Measurements from ENCODE around the gene TMEM120A. TPM values are rescaled to one million over a fixed set of nuclear protein-coding genes. Genes with fewer than 3 reads are reported as not detected.

TMEM120A gene
- total RNA-seq, 2 experiments from 2014 or later: 12.4 to 22.1 TPM

DNA sequence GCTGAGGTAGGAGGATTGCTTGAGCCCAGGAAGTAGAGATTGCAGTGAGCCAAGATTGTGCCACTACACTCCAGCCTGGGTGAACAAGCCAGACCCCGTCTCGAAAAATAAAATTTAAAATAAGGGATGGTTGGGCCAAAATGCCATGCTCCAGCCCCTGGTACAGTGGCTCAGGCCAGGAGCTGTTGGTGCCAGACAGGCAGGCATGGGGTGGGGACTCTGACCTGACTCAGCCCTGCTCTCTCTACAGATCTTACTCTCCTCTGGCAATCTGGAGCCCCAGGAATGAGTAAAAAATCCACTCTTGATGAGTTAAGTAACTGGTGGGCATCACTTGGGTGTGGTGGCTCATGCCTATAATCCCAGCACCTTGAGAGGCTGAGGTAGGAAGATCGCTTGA lies 8.4 kb upstream of the TMEM120A start:
- H3K79me2 ChIP-seq (ENCODE audit: insufficient read depth, low read depth, low read length): no peaks in the 10 kb centered on the region
- no peak for DNase-seq (ENCODE audit: low spot score)
- H3K4me1 ChIP-seq (ENCODE audit: insufficient read depth, low read length, poor library complexity, severe bottlenecking): no peaks in the 10 kb centered on the region
- H2AFZ ChIP-seq (ENCODE audit: low read length): no peak overlapping the region
- no peak for TF ChIP-seq EZH2phosphoT487 (IDR thresholded peaks at IDR 0.05; ENCODE audit: borderline replicate concordance, low read depth, low read length)
- TF ChIP-seq, protein P1, sequence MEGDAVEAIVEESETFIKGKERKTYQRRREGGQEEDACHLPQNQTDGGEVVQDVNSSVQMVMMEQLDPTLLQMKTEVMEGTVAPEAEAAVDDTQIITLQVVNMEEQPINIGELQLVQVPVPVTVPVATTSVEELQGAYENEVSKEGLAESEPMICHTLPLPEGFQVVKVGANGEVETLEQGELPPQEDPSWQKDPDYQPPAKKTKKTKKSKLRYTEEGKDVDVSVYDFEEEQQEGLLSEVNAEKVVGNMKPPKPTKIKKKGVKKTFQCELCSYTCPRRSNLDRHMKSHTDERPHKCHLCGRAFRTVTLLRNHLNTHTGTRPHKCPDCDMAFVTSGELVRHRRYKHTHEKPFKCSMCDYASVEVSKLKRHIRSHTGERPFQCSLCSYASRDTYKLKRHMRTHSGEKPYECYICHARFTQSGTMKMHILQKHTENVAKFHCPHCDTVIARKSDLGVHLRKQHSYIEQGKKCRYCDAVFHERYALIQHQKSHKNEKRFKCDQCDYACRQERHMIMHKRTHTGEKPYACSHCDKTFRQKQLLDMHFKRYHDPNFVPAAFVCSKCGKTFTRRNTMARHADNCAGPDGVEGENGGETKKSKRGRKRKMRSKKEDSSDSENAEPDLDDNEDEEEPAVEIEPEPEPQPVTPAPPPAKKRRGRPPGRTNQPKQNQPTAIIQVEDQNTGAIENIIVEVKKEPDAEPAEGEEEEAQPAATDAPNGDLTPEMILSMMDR (conservative IDR thresholded peaks at IDR 0.05; ENCODE audit: low read length): no peak
- H3K9me2 ChIP-seq (ENCODE audit: insufficient read depth, low read length): no peaks in the 10 kb centered on the region
- no TSS peak for BruUV-seq (replicated peaks)
- H3K4me2 ChIP-seq (ENCODE audit: low read length): no peak overlapping the region
- intact Hi-C loops (cut with micrococcal nuclease; ENCODE audit: unreplicated experiment): no loop called here
- ChIA-PET POLR2A (interaction anchor here (0.6 kb wide), 1 partner anchor 28 kb away, joined by 7 read pairs; no protein-coding TSS in a partner anchor), CTCF (ENCODE audit: unreplicated experiment) (no interaction called here)
- H3K27ac ChIP-seq (ENCODE audit: low read depth, low read length, poor library complexity, severe bottlenecking): no peak overlapping the region
- H3K4me3 ChIP-seq (ENCODE audit: low read depth, low read length, poor library complexity, severe bottlenecking): no peak overlapping the region
- H4K20me1 ChIP-seq (ENCODE audit: insufficient read depth, low read length): no peaks in the 10 kb centered on the region
- peaks cover 21% of the 10 kb centered on the region for H3K36me3 ChIP-seq (ENCODE audit: insufficient read depth, low read length)
- no peaks in the 10 kb centered on the region for H3K9me3 ChIP-seq (ENCODE audit: low read length)

DNA sequence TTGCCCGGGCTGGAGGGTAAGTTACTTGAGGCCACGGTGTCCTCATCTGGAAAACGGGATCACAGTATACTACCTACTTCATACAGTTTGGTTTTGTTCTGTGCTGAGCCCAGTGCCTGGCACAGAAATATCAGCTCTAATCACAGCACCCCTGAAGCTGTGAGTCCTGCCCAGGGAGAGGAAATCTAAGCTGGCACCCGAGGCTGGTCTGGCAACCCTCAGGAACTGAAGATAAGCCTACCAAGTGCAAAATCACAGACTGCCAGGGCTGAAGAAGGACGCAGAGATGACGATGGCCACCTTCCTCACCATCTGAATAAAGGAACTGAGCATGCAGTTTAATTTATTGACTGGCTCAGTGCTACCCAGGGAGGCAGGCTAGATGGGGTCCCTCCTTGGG lies 7.7 kb upstream of the TMEM120A start:
- intact Hi-C loops (cut with micrococcal nuclease; ENCODE audit: unreplicated experiment): no loop called here
- Histone ChIP-seq H3K4me1 (ENCODE audit: insufficient read depth, low read length, poor library complexity, severe bottlenecking) (no peaks in the 10 kb centered on the region), H3K4me2 (ENCODE audit: low read length) (no peak overlapping the region), H4K20me1 (ENCODE audit: insufficient read depth, low read length) (no peaks in the 10 kb centered on the region), H3K9me2 (ENCODE audit: insufficient read depth, low read length) (no peaks in the 10 kb centered on the region), H3K79me2 (ENCODE audit: insufficient read depth, low read depth, low read length) (no peaks in the 10 kb centered on the region), H3K4me3 (ENCODE audit: low read depth, low read length, poor library complexity, severe bottlenecking) (no peak overlapping the region), H3K36me3 (ENCODE audit: insufficient read depth, low read length) (peaks cover 21% of the 10 kb centered on the region), H2AFZ (ENCODE audit: low read length) (no peak overlapping the region), H3K9me3 (ENCODE audit: low read length) (no peaks in the 10 kb centered on the region), H3K27ac (ENCODE audit: low read depth, low read length, poor library complexity, severe bottlenecking) (no peak overlapping the region)
- no peak for TF ChIP-seq EZH2phosphoT487 (IDR thresholded peaks at IDR 0.05; ENCODE audit: borderline replicate concordance, low read depth, low read length)
- TF ChIP-seq, protein P1 (conservative IDR thresholded peaks at IDR 0.05; ENCODE audit: low read length): no peak
- ChIA-PET POLR2A (interaction anchor here (0.6 kb wide), 1 partner anchor 29 kb away, joined by 7 read pairs; no protein-coding TSS in a partner anchor), CTCF (ENCODE audit: unreplicated experiment) (no interaction called here)
- no peak for DNase-seq (ENCODE audit: low spot score)
- BruUV-seq (replicated peaks): no TSS peak

DNA sequence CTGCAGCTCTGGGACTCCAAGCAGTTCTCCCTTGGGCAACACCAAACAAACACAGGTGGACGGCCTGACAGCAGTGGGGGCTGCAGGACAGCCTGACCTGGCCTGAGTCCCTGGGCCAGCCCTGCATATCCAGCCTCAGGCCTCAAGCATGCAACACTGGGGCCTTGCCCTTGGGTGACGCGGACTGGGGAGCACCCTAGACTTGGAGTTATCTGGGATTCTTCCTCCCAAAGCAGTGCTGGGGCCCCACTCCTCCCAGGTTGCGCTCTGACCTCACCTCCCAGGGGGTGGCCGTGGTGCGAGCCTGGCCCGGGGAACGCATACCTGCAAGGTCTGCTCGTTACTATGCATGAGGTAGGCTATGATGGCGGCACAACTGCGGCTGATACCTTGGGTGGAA lies 6.2 kb upstream of the TMEM120A start:
- POLR2A ChIA-PET: no interaction called here
- intact Hi-C loops (cut with micrococcal nuclease; ENCODE audit: unreplicated experiment): no loop called here
- CTCF ChIA-PET (ENCODE audit: unreplicated experiment): no interaction called here

More for the DNA sequence above, 6.2 kb upstream of the TMEM120A start:
- Histone ChIP-seq H4K20me1 (ENCODE audit: insufficient read depth, low read length) (no peaks in the 10 kb centered on the region), H3K4me1 (ENCODE audit: insufficient read depth, low read length, poor library complexity, severe bottlenecking) (no peaks in the 10 kb centered on the region), H2AFZ (ENCODE audit: low read length) (no peak overlapping the region), H3K27ac (ENCODE audit: low read depth, low read length, poor library complexity, severe bottlenecking) (no peak overlapping the region), H3K4me2 (ENCODE audit: low read length) (no peak overlapping the region), H3K9me2 (ENCODE audit: insufficient read depth, low read length) (no peaks in the 10 kb centered on the region), H3K9me3 (ENCODE audit: low read length) (no peaks in the 10 kb centered on the region), H3K4me3 (ENCODE audit: low read depth, low read length, poor library complexity, severe bottlenecking) (no peak overlapping the region), H3K36me3 (ENCODE audit: insufficient read depth, low read length) (peaks cover 21% of the 10 kb centered on the region), H3K79me2 (ENCODE audit: insufficient read depth, low read depth, low read length) (no peaks in the 10 kb centered on the region)
- no TSS peak for BruUV-seq (replicated peaks)
- no peak for TF ChIP-seq EZH2phosphoT487 (IDR thresholded peaks at IDR 0.05; ENCODE audit: borderline replicate concordance, low read depth, low read length)
- TF ChIP-seq, protein P1 (conservative IDR thresholded peaks at IDR 0.05; ENCODE audit: low read length): no peak
- DNase-seq (ENCODE audit: low spot score): no peak

Measured in OCI-LY7 (cell line).